Measurements from ENCODE around the gene ABR.
"Not testable (repeated sequence)": the region's sequence is repeated elsewhere in the genome, so short reads cannot be mapped to it uniquely, and the experiment has no call there.

ABR gene

GRCh38 chr17:983921-984320, 195.9 kb downstream of the ABR start:
- DNase-seq (ENCODE audit: low spot score): no peak

DNA sequence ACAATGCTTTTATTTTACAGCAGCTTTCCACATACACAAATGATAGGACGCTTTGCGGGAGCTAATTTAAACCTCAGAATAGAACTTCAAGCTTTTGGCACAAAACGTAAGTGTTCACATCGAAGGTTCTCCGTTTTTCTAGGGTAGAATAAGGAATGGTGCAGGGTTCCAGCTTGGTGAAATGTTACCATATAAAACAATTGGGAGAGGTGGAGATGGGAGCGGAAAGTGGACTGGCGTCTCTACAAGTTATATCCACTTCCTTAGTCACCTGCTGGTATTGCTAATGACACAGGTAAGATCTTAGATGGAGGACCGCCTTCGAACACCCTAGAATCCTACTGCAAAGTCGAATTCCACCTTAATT, 198.5 kb downstream of the ABR start:
- DNase-seq (ENCODE audit: low spot score): no peak

- peak; percentile 63 for DNase-seq (ENCODE audit: low spot score)
Observed at GRCh38 chr17:980406-981291, 199.1 kb downstream of the ABR start.

- DNase-seq (ENCODE audit: low spot score): peak; percentile 68
Observed at GRCh38 chr17:979539-980405, 200.0 kb downstream of the ABR start, which contains the start of gene NXN. TSS of gene NXN (minus strand) at chr17:979776.

DNA sequence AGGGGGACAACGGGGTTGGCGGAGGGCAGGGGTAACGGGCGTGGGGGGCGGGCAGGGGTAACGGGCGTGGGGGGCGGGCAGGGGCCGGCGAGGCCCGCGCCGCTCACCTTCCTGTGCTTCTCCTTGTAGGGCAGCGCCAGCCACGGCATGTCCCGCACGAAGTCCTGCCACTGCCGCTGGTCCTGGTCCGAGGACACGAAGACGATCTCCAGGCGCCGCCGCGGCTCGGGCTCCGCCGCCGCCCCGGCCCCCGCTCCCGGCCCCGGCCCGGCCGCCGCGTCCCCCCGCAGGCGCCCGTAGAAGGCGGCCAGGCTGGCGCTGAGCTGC, 200.6 kb downstream of the ABR start:
- DNase-seq (ENCODE audit: low spot score): no peak

GRCh38 chr17:978103-979093, 201.4 kb downstream of the ABR start:
- peak; percentile 49 for DNase-seq (ENCODE audit: low spot score)

DNA sequence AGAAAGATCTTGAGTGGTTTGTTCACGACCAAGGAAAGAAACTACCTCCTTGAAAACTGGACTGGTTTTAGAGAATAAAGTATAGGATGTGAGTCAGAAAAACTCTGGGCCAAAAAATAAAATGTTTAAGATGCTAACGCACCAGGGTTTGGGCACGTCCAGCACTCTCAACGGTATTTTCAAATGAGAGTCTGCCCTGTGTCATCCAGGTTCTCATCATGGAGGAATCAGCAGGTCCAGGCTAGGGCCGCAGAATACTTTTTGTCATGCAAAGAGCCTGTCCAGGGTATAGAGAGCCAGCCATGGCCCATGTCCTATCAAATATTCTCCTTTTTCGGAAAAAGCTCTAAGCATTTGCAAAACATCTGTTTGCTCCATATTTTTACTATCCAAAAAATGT, 202.6 kb downstream of the ABR start:
- no peak for DNase-seq (ENCODE audit: low spot score)

GRCh38 chr17:976312-976711, 203.5 kb downstream of the ABR start:
- DNase-seq (ENCODE audit: low spot score): no peak

DNA sequence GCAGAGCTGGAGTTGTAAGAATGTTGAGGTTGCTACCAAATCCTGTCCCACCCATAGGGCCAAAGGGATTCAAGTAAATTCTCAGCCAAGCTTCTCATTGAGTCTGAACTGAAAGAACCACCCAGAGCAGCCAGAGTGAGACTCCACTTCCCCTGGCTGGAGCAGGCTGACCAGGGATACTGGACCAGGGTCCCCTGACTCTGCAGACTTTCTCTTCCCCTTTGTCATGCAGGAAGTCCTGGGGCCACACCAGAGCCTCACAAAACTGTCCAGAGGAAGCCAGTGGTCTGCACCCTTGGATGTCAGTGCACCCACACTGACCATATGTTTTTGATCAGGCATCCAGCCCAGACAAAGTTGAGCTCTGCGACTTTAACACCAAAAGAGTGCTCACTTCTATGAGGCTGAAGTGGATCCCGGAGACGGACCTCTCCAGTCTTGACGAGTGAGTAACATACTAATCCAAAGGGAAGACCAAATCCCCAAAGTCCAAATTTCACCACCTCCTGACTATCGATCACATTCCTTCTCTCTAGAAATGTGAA, 204.3 kb downstream of the ABR start:
- DNase-seq (ENCODE audit: low spot score): no peak

DNA sequence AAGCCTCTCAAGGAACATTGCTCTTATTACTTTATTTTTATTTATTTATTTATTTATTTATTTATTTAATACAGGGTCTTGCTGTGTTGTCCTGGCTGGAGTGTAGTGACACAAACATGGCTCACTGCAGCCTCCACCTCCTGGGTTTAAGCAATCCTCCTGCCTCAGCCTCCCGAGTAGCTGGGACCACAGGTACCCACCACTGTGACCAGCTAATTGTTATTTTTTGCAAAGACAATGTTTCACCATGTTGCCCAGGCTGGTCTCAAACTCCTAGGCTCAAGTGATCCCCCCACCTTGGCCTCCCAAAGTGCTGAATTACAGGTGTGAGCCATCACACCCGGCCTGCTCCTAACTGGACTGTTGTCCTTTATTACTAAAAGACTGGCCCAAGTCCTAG, 205.0 kb downstream of the ABR start:
- DNase-seq (ENCODE audit: low spot score): not testable (repeated sequence)

- DNase-seq (ENCODE audit: low spot score): no peak
Observed at GRCh38 chr17:973053-973452, 206.7 kb downstream of the ABR start.

- DNase-seq (ENCODE audit: low spot score): not testable (repeated sequence)
Observed at GRCh38 chr17:971861-972260, 207.9 kb downstream of the ABR start.

DNA sequence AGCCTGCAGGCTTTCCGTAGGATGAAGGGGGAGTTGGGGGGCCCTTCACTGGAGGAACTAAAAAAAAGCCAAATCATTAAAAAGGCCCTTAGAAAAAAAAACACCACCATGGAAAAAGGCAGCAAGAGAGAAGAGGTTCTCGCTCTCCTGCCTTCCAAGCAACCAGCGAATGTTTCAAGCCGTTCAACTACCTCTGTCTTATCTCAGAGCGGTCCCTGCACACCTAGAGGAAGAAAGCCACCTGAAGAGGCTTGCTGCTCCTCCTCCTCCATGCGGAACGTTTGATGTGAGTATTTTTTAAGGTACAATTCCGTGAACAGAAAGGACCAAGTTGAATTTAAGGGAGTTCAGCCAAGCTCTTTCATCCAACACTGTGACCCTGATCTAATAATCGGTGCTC, 209.4 kb downstream of the ABR start:
- no peak for DNase-seq (ENCODE audit: low spot score)

DNA sequence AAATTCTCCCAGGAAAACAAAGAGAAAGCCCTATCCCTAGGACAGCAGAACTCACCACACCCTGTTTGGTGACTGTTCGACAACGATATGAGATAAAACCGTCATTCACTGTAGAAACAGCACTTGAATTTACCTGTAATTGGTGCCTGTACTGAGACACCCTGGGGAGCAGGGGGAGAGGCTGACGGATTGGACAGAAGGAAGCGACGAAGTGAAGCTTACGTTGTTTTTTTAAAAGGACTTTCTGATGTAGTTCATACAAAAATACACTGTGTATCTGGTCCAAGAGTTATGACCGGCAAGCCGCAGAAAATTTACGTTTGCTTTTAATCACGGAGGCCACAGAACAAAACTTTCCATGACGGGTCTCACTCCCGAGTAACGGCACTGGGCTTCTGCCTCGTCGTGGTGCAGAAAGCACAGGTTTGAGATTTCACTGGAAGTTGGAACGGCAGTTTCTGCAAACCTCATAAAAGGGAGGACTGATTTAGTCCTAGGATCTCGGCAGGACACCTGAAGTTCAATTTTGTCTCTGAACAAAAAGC, 209.9 kb downstream of the ABR start:
- DNase-seq (ENCODE audit: low spot score): no peak

DNA sequence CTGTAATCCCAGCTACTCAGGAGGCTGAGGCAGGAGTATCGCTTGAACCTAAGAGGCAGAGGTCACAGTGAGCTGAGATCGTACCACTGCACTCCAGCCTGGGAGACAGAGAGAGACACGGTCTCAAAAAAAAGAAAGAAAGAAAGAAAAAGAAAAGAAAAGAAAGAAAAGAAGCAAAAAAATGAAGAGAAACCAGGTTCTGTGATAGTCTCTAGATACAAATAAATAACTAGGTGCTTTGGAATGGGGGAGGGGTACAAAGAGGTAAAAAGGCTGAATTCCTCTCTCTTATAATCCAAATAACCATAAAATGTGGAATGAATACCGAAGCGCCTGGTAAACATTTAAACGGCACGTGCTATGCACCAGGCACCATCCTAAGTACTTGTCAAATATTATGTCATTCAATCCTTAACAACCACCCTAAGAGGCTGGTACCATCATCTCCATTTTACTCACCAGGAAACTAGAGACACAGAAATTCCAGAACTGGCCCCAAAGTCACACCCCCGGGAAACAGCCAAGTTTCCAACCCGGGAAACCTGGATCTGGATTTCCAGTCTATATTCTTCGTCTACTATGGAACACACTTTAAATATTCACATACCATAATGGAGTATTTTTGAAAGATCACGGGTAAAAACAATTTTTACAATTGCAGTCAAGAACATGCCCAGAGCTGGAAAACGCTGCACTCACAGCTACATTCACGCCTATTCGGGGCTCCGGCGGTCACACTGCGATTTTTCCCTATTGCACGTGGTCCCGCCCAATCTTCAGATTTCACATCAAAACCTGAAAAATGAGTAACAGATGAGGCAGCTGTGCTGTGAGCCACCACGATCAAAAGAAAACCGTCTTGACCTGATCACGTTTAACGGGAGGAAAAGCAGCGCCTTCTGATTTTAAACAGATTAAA, 210.7 kb downstream of the ABR start:
- DNase-seq (ENCODE audit: low spot score): no peak

DNA sequence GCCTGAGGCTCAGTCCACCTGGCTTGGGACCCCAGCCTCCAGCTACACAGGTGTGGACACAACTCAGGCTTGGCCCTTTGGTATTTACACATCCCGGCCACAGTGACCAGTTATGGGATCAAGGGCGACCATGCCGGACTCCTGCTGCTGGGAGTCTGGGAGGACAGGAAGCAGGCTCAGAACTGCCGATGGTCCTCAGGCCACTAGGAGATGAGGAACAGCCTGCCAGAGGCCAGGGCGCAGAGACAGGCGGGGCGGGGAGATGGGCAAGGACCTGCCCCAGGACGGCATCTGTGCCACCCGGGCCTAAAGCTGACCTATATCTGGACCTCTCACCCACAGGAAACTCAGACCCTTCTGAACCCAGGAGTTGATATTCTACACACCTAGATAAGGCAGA, 212.7 kb downstream of the ABR start:
- DNase-seq (ENCODE audit: low spot score): no peak

DNA sequence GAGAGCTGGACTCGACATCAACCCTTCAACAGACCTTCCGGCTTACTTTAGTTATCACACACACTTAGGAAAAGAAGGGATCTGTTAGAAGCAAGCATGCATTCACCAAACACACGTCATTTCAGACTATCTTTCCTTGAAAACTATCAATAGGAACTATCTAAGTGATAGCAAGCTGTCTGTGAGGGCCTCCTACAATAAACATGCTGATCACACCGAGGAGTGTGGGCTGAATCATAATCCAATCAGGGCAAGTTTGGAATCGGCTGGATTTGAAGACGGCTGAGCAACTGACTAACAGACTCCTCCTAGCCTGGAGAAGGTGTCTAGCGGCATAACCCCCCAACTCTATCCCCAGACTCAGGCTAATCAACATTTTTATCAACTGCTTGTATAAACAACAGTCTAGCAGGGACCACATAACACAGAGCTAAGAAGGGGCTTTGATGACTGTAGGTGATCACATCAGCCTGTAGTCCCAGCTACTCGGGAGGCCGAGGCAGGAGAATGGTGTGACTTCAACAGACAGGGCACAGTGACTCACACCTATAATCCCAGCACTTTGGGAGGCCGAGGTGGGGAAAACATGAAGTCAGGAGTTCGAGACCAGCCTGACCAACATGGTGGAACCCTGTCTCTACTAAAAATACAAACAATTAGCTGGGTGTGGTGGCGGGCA, 214.3 kb downstream of the ABR start:
- no peak for DNase-seq (ENCODE audit: low spot score)

GRCh38 chr17:964876-965275, 214.9 kb downstream of the ABR start:
- DNase-seq (ENCODE audit: low spot score): no peak

GRCh38 chr17:962670-963069, 217.1 kb downstream of the ABR start:
- no peak for DNase-seq (ENCODE audit: low spot score)

- DNase-seq (ENCODE audit: low spot score): no peak
Observed at GRCh38 chr17:962166-962565, 217.6 kb downstream of the ABR start.
